H1 (cell line): ENCODE results near the gene NSUN6. TPM values are rescaled to one million over a fixed set of nuclear protein-coding genes. Genes with fewer than 3 reads are reported as not detected.

Experiments
- CTCF ChIA-PET: fragments of 300-600 bp; sonication (Branson Sonifier 250); formaldehyde crosslinking; loops from one replicate; lab custom pipeline; 2021; ENCODE audit not compliant: partially characterized antibody; lab: Charles Lee
- POLR2A ChIA-PET: fragments of 300-600 bp; sonication (Branson Sonifier 250); formaldehyde crosslinking; loops from one replicate; lab custom pipeline; 2021; ENCODE audit warnings: inconsistent platforms; ENCODE audit not compliant: partially characterized antibody; lab: Charles Lee
- DNase-seq, 2 experiments: peaks; one replicate each; pipeline versions ENCODE4 v3.0.0 to v3.0.0-alpha.2; 2010 to 2022; ENCODE audit warnings: low spot score in 2 of 2, low read depth in 1 of 2, mixed read lengths in 1 of 2
- FAIRE-seq: peaks from 2 replicates; lab custom pipeline; 2011; peaks lifted over from hg19 to GRCh38; lab: Jason Lieb, UNC
- H2AFZ ChIP-seq: 2 replicates; pipeline ENCODE4 v1.8.1; 2012; ENCODE audit warnings: low read length, inconsistent platforms
- H2AK5ac ChIP-seq: 2 replicates; pipeline ENCODE4 v1.6.1; 2013; ENCODE audit warnings: low read depth, low read length
- H2BK120ac ChIP-seq: replicated peaks from 2 replicates; pipeline ENCODE3; 2013; ENCODE audit warnings: low read depth, low read length, inconsistent platforms
- H2BK12ac ChIP-seq: 2 replicates; pipeline ENCODE4 v1.6.1; 2013; ENCODE audit warnings: low read depth, low read length
- H2BK15ac ChIP-seq: 2 replicates; pipeline ENCODE4 v1.6.1; 2013; ENCODE audit warnings: low read length
- H2BK20ac ChIP-seq: 2 replicates; pipeline ENCODE4 v1.6.1; 2013; ENCODE audit warnings: low read length
- H2BK5ac ChIP-seq: 2 replicates; pipeline ENCODE4 v1.6.1; 2013; ENCODE audit warnings: low read depth, low read length
- H3K14ac ChIP-seq: 2 replicates; pipeline ENCODE4 v1.6.1; 2013; ENCODE audit warnings: inconsistent platforms; ENCODE audit not compliant: insufficient read length
- H3K18ac ChIP-seq: 2 replicates; pipeline ENCODE4 v1.6.1; 2013; ENCODE audit warnings: low read length; ENCODE audit errors: extremely low read depth
- H3K23ac ChIP-seq: 2 replicates; pipeline ENCODE4 v1.6.1; 2013; ENCODE audit warnings: inconsistent platforms; ENCODE audit not compliant: insufficient read length
- H3K23me2 ChIP-seq: 2 replicates; pipeline ENCODE4 v1.6.1; 2013; ENCODE audit warnings: low read depth, low read length
- H3K27ac ChIP-seq: 2 replicates; pipeline ENCODE4 v1.6.1; 2011; ENCODE audit warnings: low read depth, low read length, inconsistent platforms
- H3K27me3 ChIP-seq, 4 experiments: replicated peaks in 1 of 4; 1 replicate in 1 of 4; 2 replicates in 3 of 4; pipeline versions ENCODE4 v1.6.1 to v1.8.1; 2011 to 2013; ENCODE audit warnings: low read length in 3 of 4, mild to moderate bottlenecking in 3 of 4, inconsistent platforms in 2 of 4, mixed read lengths in 2 of 4, moderate library complexity in 1 of 4; ENCODE audit not compliant: control insufficient read depth in 3 of 4, insufficient read depth in 3 of 4; ENCODE audit errors: extremely low read depth in 1 of 4
- H3K36me3 ChIP-seq, 4 experiments: 2 replicates each; pipeline versions ENCODE4 v1.6.1 to v1.8.1; 2011 to 2013; ENCODE audit warnings: mild to moderate bottlenecking in 4 of 4, low read length in 3 of 4, moderate library complexity in 2 of 4, control low read depth in 1 of 4, inconsistent platforms in 1 of 4; ENCODE audit not compliant: insufficient read depth in 4 of 4, control insufficient read depth in 2 of 4
- H3K4ac ChIP-seq: replicated peaks from 2 replicates; pipeline ENCODE3; 2013; ENCODE audit warnings: low read length, low read depth, mixed read lengths, inconsistent platforms; ENCODE audit not compliant: insufficient read length
- H3K4me1 ChIP-seq, 4 experiments: replicated peaks in 1 of 4; 1 replicate in 1 of 4; 2 replicates in 3 of 4; pipeline versions ENCODE4 v1.6.1 to v1.8.1; 2011 to 2013; ENCODE audit warnings: low read length in 3 of 4, inconsistent platforms in 2 of 4, mixed read lengths in 1 of 4; ENCODE audit not compliant: insufficient read depth in 4 of 4, control insufficient read depth in 3 of 4
- H3K4me2 ChIP-seq, 2 experiments: 2 replicates each; pipeline versions ENCODE4 v1.6.1 to v1.8.1; 2011 to 2013; ENCODE audit warnings: low read depth in 2 of 2, low read length in 2 of 2, control low read depth in 1 of 2, inconsistent platforms in 1 of 2, mild to moderate bottlenecking in 1 of 2; ENCODE audit not compliant: insufficient read depth in 1 of 2
- H3K4me3 ChIP-seq, 4 experiments: fragments of 200-600, 300-600 bp in 1 of 4; sonication (generic), shearing (Covaris generic), sonication (Bioruptor Twin) in 1 of 4; 2 replicates each; pipeline versions ENCODE4 v1.5.1 to v1.8.1; 2011 to 2016; ENCODE audit warnings: low read length in 4 of 4, low read depth in 3 of 4, control low read depth in 2 of 4, inconsistent platforms in 2 of 4, mild to moderate bottlenecking in 2 of 4, mixed read lengths in 1 of 4, moderate library complexity in 1 of 4; ENCODE audit not compliant: insufficient read depth in 2 of 4; ENCODE audit errors: extremely low read depth in 1 of 4
- H3K56ac ChIP-seq: replicated peaks from 2 replicates; pipeline ENCODE3; 2013; ENCODE audit warnings: low read depth, mild to moderate bottlenecking, mixed read lengths, low read length, inconsistent platforms; ENCODE audit not compliant: insufficient read length
- H3K79me1 ChIP-seq: 2 replicates; pipeline ENCODE4 v1.6.1; 2013; ENCODE audit warnings: low read depth, low read length, control low read depth
- H3K79me2 ChIP-seq, 2 experiments: 2 replicates each; pipeline versions ENCODE4 v1.6.1 to v1.8.1; 2012 to 2013; ENCODE audit warnings: low read length in 2 of 2, mild to moderate bottlenecking in 2 of 2, inconsistent platforms in 1 of 2; ENCODE audit not compliant: insufficient read depth in 2 of 2, control insufficient read depth in 1 of 2
- H3K9ac ChIP-seq, 4 experiments: replicated peaks in 1 of 4; 1 replicate in 1 of 4; 2 replicates in 3 of 4; pipeline versions ENCODE4 v1.6.1 to v1.8.1; 2011 to 2013; ENCODE audit warnings: low read depth in 3 of 4, low read length in 3 of 4, control low read depth in 2 of 4, mild to moderate bottlenecking in 2 of 4, moderate library complexity in 2 of 4, inconsistent platforms in 1 of 4; ENCODE audit errors: extremely low read depth in 1 of 4
- H3K9me3 ChIP-seq, 2 experiments: 2 replicates each; pipeline versions ENCODE4 v1.6.1 to v1.8.1; 2012 to 2013; ENCODE audit warnings: mild to moderate bottlenecking in 2 of 2, moderate library complexity in 2 of 2, control low read depth in 1 of 2, inconsistent platforms in 1 of 2, low read depth in 1 of 2, low read length in 1 of 2, mixed read lengths in 1 of 2; ENCODE audit not compliant: insufficient read depth in 2 of 2
- H4K20me1 ChIP-seq, 2 experiments: replicated peaks in 1 of 2; 2 replicates each; pipeline versions ENCODE3 to v1.8.1; 2011 to 2013; ENCODE audit warnings: inconsistent platforms in 2 of 2, low read length in 2 of 2, mild to moderate bottlenecking in 1 of 2; ENCODE audit not compliant: insufficient read depth in 2 of 2, control insufficient read depth in 1 of 2
- H4K5ac ChIP-seq: 2 replicates; pipeline ENCODE4 v1.6.1; 2013; ENCODE audit warnings: low read length, low read depth, mixed read lengths, inconsistent platforms; ENCODE audit not compliant: insufficient read length
- H4K8ac ChIP-seq: 2 replicates; pipeline ENCODE4 v1.8.0; 2013; ENCODE audit warnings: mild to moderate bottlenecking, moderate library complexity, low read length, inconsistent platforms; ENCODE audit not compliant: insufficient read depth; ENCODE audit errors: extremely low read depth
- H4K91ac ChIP-seq: replicated peaks from 2 replicates; pipeline ENCODE3; 2013; ENCODE audit warnings: low read length, mixed read lengths, inconsistent platforms; ENCODE audit not compliant: insufficient read length
- BACH1 ChIP-seq: IDR thresholded peaks from 2 replicates; pipeline ENCODE4 v1.6.1; 2012; ENCODE audit warnings: low read length, improper control_type of control experiment
- CBX8 ChIP-seq: fragments of 300-800, 300-1000 bp; sonication (generic); IDR thresholded peaks from 2 replicates; pipeline ENCODE4 v1.7.1; 2016; ENCODE audit warnings: low read depth, low read length, borderline replicate concordance
- CEBPB ChIP-seq: IDR thresholded peaks from 2 replicates; pipeline ENCODE4 v1.6.1; 2012; ENCODE audit warnings: low read depth, low read length
- CHD1 ChIP-seq: IDR thresholded peaks from 2 replicates; pipeline ENCODE4 v1.6.1; 2012; ENCODE audit warnings: low read depth, low read length, improper control_type of control experiment
- CREB1 ChIP-seq: IDR thresholded peaks from 2 replicates; pipeline ENCODE4 v1.6.1; 2012; ENCODE audit warnings: inconsistent platforms
- KDM1A ChIP-seq: fragments of 200-600, 300-600 bp; sonication (generic); IDR thresholded peaks from 2 replicates; pipeline ENCODE4 v1.7.1; 2016; ENCODE audit warnings: mild to moderate bottlenecking, low read length, borderline replicate concordance
- MAFK ChIP-seq: IDR thresholded peaks from 2 replicates; pipeline ENCODE4 v1.6.1; 2012; ENCODE audit warnings: low read depth, mild to moderate bottlenecking, improper control_type of control experiment, low read length
- NRF1 ChIP-seq: IDR thresholded peaks from 2 replicates; pipeline ENCODE4 v1.6.1; 2011; ENCODE audit warnings: mild to moderate bottlenecking, low read depth, low read length, improper control_type of control experiment
- RNF2 ChIP-seq: fragments of 200-900, 300-1000 bp; sonication (generic); IDR thresholded peaks from 2 replicates; pipeline ENCODE4 v1.7.1; 2016; ENCODE audit warnings: borderline replicate concordance, low read depth, mild to moderate bottlenecking, antibody characterized with exemption, low read length; ENCODE audit not compliant: poor library complexity, severe bottlenecking; ENCODE audit errors: missing control alignments
- SIX5 ChIP-seq: IDR thresholded peaks from 2 replicates; pipeline ENCODE4 v1.6.1; 2011; ENCODE audit warnings: mild to moderate bottlenecking, low read depth, low read length
- SP2 ChIP-seq: IDR thresholded peaks from 2 replicates; pipeline ENCODE4 v1.6.1; 2012; ENCODE audit warnings: mild to moderate bottlenecking, low read length, inconsistent platforms
- SP4 ChIP-seq: IDR thresholded peaks from 2 replicates; pipeline ENCODE4 v1.6.1; 2012; ENCODE audit warnings: low read length, inconsistent platforms
- ZNF274 ChIP-seq: IDR thresholded peaks from 2 replicates; pipeline ENCODE4 v1.7.0; 2012; ENCODE audit warnings: low read length, borderline replicate concordance; ENCODE audit errors: extremely low read depth
- WGBS, 2 experiments: shearing (Covaris generic) in 1 of 2; methylation state at CpG; one replicate each; pipeline versions ENCODE4 v1.1.6 to v1.1.7; 2013 to 2015; ENCODE audit warnings: low lambda C conversion rate in 2 of 2, mixed read lengths in 2 of 2, inconsistent platforms in 1 of 2, low coverage in 1 of 2, missing lambda C conversion rate in 1 of 2; ENCODE audit not compliant: insufficient replicate concordance in 2 of 2, insufficient coverage in 1 of 2, insufficient read length in 1 of 2; ENCODE audit errors: extremely low coverage in 1 of 2, missing lambda C conversion rate in 1 of 2; 5-methylcytosine and 5-hydroxymethylcytosine counted together
- polyA plus RNA-seq, 7 experiments: library from polyadenylated mRNA; depleted of rRNA in 3 of 7; stranded (reverse) in 5 of 7; unstranded in 2 of 7; fragments of >200 nt in 5 of 7; fragments of 200-250 nt in 2 of 7; gene quantifications; 1 replicate in 5 of 7; 2 replicates in 1 of 7; 4 replicates in 1 of 7; pipeline versions ENCODE4 v1.2.1 to v1.2.3, GENCODE V29; 2011 to 2013; ENCODE audit warnings: missing spikeins in 2 of 7, mixed read lengths in 2 of 7
- total RNA-seq: library from RNA; stranded (reverse); fragmentation: NEBNext Ultra II Directional; extraction: Animal tissue kit (Norgen Biotek cat#: 25700); gene quantifications from 2 replicates; pipeline ENCODE4 v1.2.1, GENCODE V29; 2021

Gene NSUN6
- total and polyA plus RNA-seq, 2 of the 8 experiments (the other 6 are each of a cell fraction or from before 2014, with no cell fraction given): 5.9 to 14.4 TPM

GRCh38 chr10:18664841-18665478 lies 13.6 kb upstream of the NSUN6 start:
- Histone ChIP-seq H3K9ac (no peak overlapping the region), H3K23ac (no peak overlapping the region), H3K27me3 (no peaks in the 10 kb centered on the region), H3K18ac (no peak overlapping the region), H3K4me1 (peaks cover 0 to 24% (median 9%) of the 10 kb centered on the region in 4 experiments; a peak in 5 of 7 replicates), H2BK15ac (no peak overlapping the region), H4K91ac (no peak overlapping the region), H2AFZ (no peak overlapping the region), H2BK120ac (no peak overlapping the region), H4K5ac (no peak overlapping the region), H3K36me3 (peaks cover 0 to 15% (median 7%) of the 10 kb centered on the region in 4 experiments; a peak in 3 of 8 replicates), H3K9me3 (no peaks in the 10 kb centered on the region), H4K8ac (no peak overlapping the region), H3K27ac (no peak overlapping the region), H4K20me1 (peaks cover 14 to 15% of the 10 kb centered on the region in 2 experiments), H3K4me3 (no peak overlapping the region), H3K79me1 (peaks cover 7% of the 10 kb centered on the region; the same call in 1 of the 2 replicates), H3K14ac (no peak overlapping the region), H2BK20ac (no peak overlapping the region), H3K4me2 (no peak overlapping the region; a peak in 1 of 4 replicates), H3K56ac (no peak overlapping the region), H2BK5ac (no peak overlapping the region), H3K79me2 (peaks cover 36 to 91% of the 10 kb centered on the region in 2 experiments), H3K4ac (no peak overlapping the region), H2BK12ac (no peak overlapping the region), H2AK5ac (no peak overlapping the region), H3K23me2 (no peaks in the 10 kb centered on the region)
- WGBS, 2 experiments: 97% methylated on average over 2 of the region's 2 CpGs; no CpG with 5 or more reads in 1 of the 2 experiments
- FAIRE-seq (no peak), DNase-seq (no peak)
- POLR2A ChIA-PET: interaction anchor here (1.8 kb wide), 1 partner anchor 10 kb away, joined by 4 read pairs; no protein-coding TSS in a partner anchor
- CTCF ChIA-PET: interaction anchor here (0.7 kb wide), 1 partner anchor 25 kb away, joined by 3 read pairs; no protein-coding TSS in a partner anchor
- TF ChIP-seq RNF2 (no peak), CHD1 (no peak), BACH1 (no peak), CBX8 (no peak), ZNF274 (no peak), CREB1 (no peak), KDM1A (no peak), NRF1 (no peak), SIX5 (no peak), CEBPB (no peak), SP2 (no peak), SP4 (no peak), MAFK (no peak)
